Endothelial cell (in vitro differentiated cells): ENCODE measurements around the gene PGM5. TPM values are rescaled to one million over a fixed set of nuclear protein-coding genes. Genes with fewer than 3 reads are reported as not detected.

Experiments used
- DNase-seq: peaks from one replicate; pipeline ENCODE4 v3.0.0; 2021; ENCODE audit warnings: low spot score
- H3K27ac Mint-ChIP-seq: one replicate; pipeline ENCODE4 v1.8.0; 2021; ENCODE audit warnings: mixed read lengths, inconsistent platforms; ENCODE audit not compliant: unreplicated experiment
- H3K27me3 Mint-ChIP-seq: one replicate; pipeline ENCODE4 v1.8.0; 2021; ENCODE audit warnings: mild to moderate bottlenecking, moderate library complexity, mixed read lengths, inconsistent platforms; ENCODE audit not compliant: unreplicated experiment
- H3K36me3 Mint-ChIP-seq: one replicate; pipeline ENCODE4 v1.8.0; 2021; ENCODE audit warnings: mild to moderate bottlenecking, low read depth, mixed read lengths, inconsistent platforms; ENCODE audit not compliant: unreplicated experiment
- H3K4me1 Mint-ChIP-seq: one replicate; pipeline ENCODE4 v1.8.0; 2021; ENCODE audit warnings: mild to moderate bottlenecking, mixed read lengths, inconsistent platforms; ENCODE audit not compliant: unreplicated experiment
- H3K4me3 Mint-ChIP-seq: one replicate; pipeline ENCODE4 v1.8.0; 2021; ENCODE audit warnings: mild to moderate bottlenecking, mixed read lengths, inconsistent platforms; ENCODE audit not compliant: unreplicated experiment
- H3K9me3 Mint-ChIP-seq: one replicate; pipeline ENCODE4 v1.8.0; 2021; ENCODE audit warnings: mixed read lengths, inconsistent platforms; ENCODE audit not compliant: unreplicated experiment
- CTCF ChIP-seq: fragments of 200-600 bp; sonication (generic); IDR thresholded peaks from one replicate; pipeline ENCODE4 v1.5.0; 2021; ENCODE audit warnings: antibody characterized with exemption; ENCODE audit not compliant: unreplicated experiment
- total RNA-seq: library from RNA; stranded (reverse); fragmentation: NEBNext Ultra II Directional; extraction: Animal tissue kit (Norgen Biotek cat#: 25700); gene quantifications from one replicate; pipeline ENCODE4 v1.2.1, GENCODE V29; 2021; ENCODE audit not compliant: unreplicated experiment

Gene PGM5
- total RNA-seq, 1 donor from 2014 or later = 1.2 TPM

- no peak for TF ChIP-seq CTCF
- no peaks in the 10 kb centered on the region for H3K27me3 Mint-ChIP-seq
- no peak for DNase-seq
- H3K36me3 Mint-ChIP-seq = no peaks in the 10 kb centered on the region
- no peak overlapping the region for H3K4me3 Mint-ChIP-seq
- peaks cover 5% of the 10 kb centered on the region for H3K4me1 Mint-ChIP-seq
- no peak overlapping the region for H3K27ac Mint-ChIP-seq
- H3K9me3 Mint-ChIP-seq = no peaks in the 10 kb centered on the region
Observed at GRCh38 chr9:68546596-68547390, 190.4 kb downstream of the PGM5 start.

- Mint-ChIP-seq H3K4me3 (no peak overlapping the region), H3K27ac (no peak overlapping the region), H3K36me3 (no peaks in the 10 kb centered on the region), H3K4me1 (peaks cover 5% of the 10 kb centered on the region), H3K9me3 (no peaks in the 10 kb centered on the region), H3K27me3 (no peaks in the 10 kb centered on the region)
- TF ChIP-seq CTCF = no peak
- DNase-seq = no peak
Observed at GRCh38 chr9:68547417-68547816, 191.0 kb downstream of the PGM5 start.

GRCh38 chr9:68548241-68548640, 191.8 kb downstream of the PGM5 start:
- Mint-ChIP-seq H3K27me3 (no peaks in the 10 kb centered on the region), H3K27ac (no peak overlapping the region), H3K4me3 (no peak overlapping the region), H3K4me1 (peaks cover 5% of the 10 kb centered on the region), H3K36me3 (no peaks in the 10 kb centered on the region), H3K9me3 (no peaks in the 10 kb centered on the region)
- no peak for DNase-seq
- TF ChIP-seq CTCF = no peak

GRCh38 chr9:68551191-68551590, 194.8 kb downstream of the PGM5 start:
- Mint-ChIP-seq H3K36me3 (no peaks in the 10 kb centered on the region), H3K27ac (no peak overlapping the region), H3K4me1 (peaks cover 5% of the 10 kb centered on the region), H3K9me3 (no peaks in the 10 kb centered on the region), H3K4me3 (no peak overlapping the region), H3K27me3 (no peaks in the 10 kb centered on the region)
- no peak for DNase-seq
- no peak for TF ChIP-seq CTCF

GRCh38 chr9:68552700-68553476, 196.5 kb downstream of the PGM5 start:
- no peak overlapping the region for H3K4me3 Mint-ChIP-seq
- DNase-seq = no peak
- no peak for TF ChIP-seq CTCF
- peaks cover 4% of the 10 kb centered on the region for H3K36me3 Mint-ChIP-seq
- H3K27ac Mint-ChIP-seq = no peak overlapping the region
- no peaks in the 10 kb centered on the region for H3K4me1 Mint-ChIP-seq
- H3K27me3 Mint-ChIP-seq = peaks cover 4% of the 10 kb centered on the region
- no peaks in the 10 kb centered on the region for H3K9me3 Mint-ChIP-seq
